Inflammatory macrophage (primary cell): ENCODE measurements around the gene G3BP1.
"Not testable (repeated sequence)": the region's sequence is repeated elsewhere in the genome, so short reads cannot be mapped to it uniquely, and the experiment has no call there.

Source experiments
- DNase-seq, 2 donors: peaks; one replicate each; pipeline ENCODE4 v3.0.0-alpha.2; 2020 to 2022

The G3BP1 gene

GRCh38 chr5:151757233-151758140, 14.3 kb upstream of the G3BP1 start:
- DNase-seq: peak in 1 of 2 donors; percentile 19

- peak in 1 of 2 donors; percentile 26 for DNase-seq
Observed at GRCh38 chr5:151758141-151758429, 13.7 kb upstream of the G3BP1 start.

DNA sequence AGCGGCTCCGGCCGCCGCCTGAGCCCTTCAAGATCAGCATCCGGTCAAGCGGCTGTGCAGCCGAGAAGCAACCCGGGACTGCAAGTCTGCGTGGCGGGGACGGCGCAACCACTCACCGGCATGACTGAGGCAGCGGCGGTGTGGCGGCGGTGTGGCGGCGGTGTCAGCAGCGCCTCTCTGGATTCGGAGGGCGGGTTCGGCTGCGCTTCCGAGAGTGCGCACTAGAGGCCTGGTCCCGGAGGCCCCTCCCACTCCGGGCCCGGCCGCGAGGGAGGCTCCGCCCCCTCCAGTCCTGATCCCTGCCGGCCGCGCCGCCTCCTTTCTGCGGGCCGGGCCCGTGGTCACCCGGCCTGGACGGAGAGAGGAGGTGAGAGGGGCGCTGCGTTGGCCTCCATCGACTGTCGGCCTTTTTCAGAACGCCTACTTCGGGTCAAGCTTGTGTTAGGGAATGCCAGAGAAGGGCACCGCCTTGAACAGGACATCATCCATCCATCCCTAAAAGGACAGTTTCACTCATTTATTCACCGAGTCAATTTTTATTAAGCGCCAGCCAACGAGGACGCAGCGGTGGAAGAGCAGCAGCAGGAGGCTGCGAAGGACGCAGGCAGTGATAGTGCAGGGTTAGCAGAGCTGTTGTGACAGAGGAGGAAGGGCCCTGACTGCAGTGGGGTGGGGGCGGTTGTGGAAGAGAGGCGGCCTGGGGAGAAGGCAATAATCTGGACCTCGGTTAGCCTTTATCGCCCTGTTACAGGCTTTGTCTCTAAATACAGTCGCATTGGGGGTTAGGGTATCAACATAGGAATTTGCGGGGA, 13.1 kb upstream of the G3BP1 start, which contains the start of gene ATOX1:
Gene ATOX1, minus strand, starts transcription at position 202 of the 812 bp plus-strand sequence. Its CDS starts 80 bp downstream, at position 122.
- DNase-seq: peak; percentile 90 to 95

GRCh38 chr5:151764801-151765200, 7.0 kb upstream of the G3BP1 start:
- no peak for DNase-seq

- no peak for DNase-seq
Observed at GRCh38 chr5:151766975-151767374, 4.8 kb upstream of the G3BP1 start.

GRCh38 chr5:151770383-151771258, 1.1 kb upstream of the G3BP1 start:
- peak; percentile 63 to 65 for DNase-seq

DNA sequence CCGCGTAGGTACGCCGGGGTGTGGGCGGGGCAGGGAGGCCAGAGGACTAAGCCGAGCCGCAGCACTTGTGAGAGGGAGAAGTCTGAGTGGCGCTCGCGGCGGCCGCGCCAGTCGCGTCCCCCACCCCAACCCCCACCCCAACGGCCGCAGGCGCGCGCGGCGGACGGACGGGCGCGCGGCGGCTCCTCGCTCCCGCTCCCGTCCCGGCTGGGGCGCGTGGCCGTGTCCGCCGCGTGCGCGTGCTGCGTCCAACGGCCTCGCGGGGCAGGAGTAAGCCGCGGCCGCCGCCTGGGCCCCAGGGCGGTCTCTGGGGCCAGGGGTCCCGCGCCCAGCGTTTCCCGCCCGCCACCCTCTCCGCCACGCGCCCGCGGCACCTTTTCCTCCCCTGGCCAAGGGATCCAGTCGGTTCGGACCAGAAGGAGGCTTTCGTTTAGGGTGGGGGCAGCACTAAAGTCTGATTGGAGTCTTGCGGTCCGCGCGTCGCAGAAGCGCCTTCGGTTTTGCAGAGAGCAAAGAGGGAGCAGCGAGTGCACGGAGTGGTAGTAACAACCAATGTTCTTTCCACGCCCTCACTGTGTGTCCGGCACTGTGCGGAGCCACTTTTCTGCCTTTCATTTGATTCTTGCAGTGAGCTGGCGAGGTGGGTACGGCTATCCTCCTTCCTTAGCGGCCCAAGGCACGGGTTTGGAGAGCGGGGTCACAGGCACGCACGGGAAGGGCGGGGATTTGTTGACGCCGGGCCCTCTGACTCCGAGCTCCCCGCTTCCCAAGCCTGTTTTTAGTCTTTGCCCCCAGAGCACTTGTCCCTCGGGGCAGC, 483 bp downstream of the G3BP1 start:
- peak; percentile 28 to 45 for DNase-seq

DNA sequence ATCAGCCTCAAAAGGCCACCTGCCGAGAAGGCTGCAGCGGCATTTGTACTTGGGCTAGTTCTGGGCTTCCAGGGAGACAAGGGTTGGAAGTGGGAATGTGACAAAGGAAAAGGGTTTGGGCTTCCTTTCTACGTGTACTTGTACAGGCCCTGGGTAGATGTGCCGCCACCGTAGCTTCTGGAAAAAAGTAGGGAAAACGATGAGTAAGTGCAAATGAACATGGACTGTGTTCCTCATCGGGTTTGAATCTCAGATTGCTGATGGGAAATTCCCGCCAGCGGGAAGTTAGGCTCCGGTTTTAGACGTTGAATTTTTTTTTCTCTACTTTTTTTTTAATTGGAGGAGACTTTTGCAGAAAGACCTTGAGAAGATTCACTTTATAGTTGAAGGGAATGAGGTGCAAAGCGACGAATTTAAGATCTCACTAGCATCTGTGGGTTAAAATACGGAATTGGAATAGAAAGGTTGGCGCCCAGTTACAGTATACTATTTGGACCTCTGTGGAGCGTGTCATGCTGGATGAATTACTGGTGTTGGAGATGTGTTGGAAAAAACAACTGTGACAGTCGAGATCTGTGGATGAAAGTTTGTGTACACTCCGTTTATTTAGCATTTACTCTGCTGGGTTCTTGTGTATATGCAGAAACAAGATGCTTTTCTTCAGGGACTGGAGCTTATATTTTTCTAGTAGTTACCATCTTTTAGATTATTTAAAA, 1.2 kb downstream of the G3BP1 start:
- DNase-seq: peak in 1 of 2 donors; percentile 27

DNA sequence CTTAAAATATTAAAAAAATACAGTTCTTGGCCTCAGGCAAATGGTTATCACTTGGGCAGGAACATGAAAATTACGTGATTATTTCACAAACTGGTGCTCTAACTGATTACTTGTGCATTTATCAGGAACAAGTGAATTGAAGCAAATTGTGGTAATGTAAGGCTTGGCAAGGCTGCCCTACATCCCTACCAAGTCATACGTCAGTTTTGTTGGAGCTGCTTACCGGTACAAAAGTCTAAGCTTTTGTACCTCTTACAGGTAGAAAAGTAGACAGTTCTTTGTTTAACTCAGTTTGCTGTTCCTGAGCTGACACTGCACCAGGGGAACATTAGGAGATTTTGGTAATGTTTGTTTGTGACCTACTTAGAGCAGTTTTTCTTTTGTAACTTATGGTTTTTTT, 2.2 kb downstream of the G3BP1 start:
- DNase-seq: no peak

DNA sequence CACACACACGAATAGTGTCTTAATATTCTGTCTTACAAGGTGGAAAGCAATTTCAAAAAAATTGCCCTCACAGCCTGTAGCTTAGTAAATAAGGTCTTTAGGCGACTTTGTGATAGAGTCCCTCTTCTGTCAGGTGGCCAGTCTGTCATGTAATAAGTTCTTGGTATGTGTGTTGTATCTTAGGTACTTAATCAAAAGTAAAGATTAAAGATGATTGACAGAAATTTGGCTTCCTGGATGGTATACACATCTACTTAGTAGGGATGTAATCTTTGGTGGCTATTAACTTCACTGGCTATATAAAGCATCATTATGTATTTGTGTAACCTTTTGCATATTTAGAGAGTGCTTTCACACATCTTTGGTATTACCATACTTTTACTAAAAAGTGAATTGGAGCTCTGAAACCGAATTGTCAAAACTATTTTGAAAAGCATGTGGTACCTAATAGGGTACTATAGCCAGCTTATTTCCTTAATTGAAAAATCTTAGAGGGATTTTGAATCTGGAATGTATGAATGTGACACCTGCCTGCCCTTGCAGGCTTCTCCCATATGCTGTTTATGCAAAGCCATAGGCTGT, 3.4 kb downstream of the G3BP1 start:
- DNase-seq: no peak

DNA sequence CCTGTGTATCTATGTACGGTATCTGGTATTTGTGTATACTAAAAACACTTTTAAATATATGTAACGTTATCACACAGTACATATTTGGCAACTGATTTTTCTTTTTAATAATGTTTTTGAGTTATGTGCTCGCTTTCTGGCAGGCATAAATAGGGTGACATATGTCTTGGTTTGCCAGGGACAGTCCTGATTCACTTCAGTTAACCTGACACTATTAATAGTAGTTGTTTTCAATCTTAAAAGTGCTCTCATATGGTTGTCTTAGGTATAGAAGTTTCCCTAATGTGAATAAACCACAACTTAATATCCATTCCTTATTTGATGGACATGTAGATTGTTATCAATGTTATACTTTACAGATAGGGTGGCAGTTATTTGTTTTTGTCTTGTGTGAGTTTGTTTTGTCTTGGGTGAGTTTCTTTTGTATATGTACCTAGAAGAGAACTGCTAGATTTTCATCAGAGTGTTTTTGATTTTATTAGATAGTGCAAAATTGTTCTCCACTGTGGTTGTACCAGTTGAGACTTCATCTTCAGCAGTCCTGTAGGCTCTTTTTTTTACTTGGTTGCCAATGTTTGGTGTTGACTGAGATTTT, 7.9 kb downstream of the G3BP1 start:
- DNase-seq: no peak

- DNase-seq: no peak
Observed at GRCh38 chr5:151780348-151780747, 8.6 kb downstream of the G3BP1 start.

DNA sequence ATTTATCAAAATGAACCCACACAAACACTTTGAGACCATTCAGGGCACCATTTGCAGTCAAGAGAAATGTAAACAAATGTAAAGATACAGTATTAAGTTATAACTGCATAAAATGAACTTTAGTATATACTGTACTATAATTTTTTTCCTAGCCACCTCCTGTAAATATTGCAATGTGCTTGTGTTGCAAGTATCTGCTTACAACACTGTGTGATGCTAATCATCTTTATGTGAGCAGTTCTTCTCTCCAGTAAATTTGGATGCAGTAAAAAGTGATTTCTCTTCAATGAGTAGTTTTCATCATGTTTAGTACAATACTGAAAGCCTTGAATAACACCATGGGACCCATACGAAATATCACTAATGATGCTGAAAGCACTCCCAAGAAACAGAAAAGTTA, 9.4 kb downstream of the G3BP1 start:
- DNase-seq: peak in 1 of 2 donors; percentile 55

DNA sequence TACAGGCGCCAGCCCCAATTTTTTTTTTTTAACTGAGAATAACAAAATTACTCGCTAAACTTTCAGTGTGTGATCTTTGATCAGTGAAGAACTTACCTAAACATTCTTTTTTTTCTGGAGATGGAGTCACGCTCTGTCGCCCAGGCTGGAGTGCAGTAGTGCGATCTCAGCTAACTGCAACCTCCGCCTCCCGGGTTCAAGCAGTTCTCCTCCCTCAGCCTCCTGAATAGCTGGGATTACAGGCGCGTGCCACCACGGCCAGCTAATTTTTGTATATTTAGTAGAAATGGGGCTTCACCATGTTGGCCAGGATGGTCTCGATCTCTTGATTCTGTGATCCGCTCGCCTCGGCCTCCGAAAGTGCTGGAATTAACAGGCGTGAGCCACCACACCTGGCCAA, 11.9 kb downstream of the G3BP1 start:
- not testable (repeated sequence) for DNase-seq

- no peak for DNase-seq
Observed at GRCh38 chr5:151784141-151784540, 12.4 kb downstream of the G3BP1 start.

DNA sequence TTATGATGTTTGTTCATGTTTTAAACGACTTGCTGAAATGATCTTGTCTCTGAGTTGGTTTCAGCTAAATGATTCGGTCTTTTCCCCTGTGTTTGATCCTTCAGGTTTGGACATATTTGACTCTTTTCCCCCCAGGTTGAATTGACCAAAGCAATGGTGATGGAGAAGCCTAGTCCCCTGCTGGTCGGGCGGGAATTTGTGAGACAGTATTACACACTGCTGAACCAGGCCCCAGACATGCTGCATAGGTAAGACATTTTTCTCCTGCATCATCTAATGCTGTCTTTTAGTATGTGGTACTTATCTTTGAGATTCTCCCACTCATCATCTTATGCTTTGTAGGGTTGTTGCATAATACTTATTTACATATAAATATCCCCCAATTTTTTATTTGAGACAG, 14.7 kb downstream of the G3BP1 start:
- no peak for DNase-seq

GRCh38 chr5:151787817-151788216, 16.1 kb downstream of the G3BP1 start:
- DNase-seq: no peak

DNA sequence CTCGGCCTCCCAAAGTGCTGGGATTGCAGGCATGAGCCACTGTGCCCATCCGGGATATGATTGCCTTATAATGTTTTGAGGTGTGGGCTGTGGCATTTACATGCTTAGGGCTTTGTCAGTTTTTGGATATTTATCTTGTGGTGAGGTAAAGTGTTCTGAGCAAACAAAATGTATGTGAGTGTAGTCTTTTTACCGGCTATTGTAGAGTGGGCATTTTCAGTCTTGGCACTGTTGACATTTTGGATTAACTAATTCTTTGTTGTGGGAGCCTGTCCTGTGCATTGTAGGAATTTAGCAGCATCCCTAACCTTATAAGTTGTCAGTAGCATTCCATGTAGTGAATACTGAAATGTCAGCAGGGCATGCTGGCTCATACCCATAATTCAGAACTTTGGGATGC, 21.6 kb downstream of the G3BP1 start:
- DNase-seq: no peak

GRCh38 chr5:151795426-151795825, 23.7 kb downstream of the G3BP1 start:
- DNase-seq: no peak

GRCh38 chr5:151798674-151799073, 26.9 kb downstream of the G3BP1 start:
- DNase-seq: peak in 1 of 2 donors; percentile 22
